Cardiac muscle cell (in vitro differentiated cells and primary cell): ENCODE data around the gene EPHA10. TPM values are rescaled to one million over a fixed set of nuclear protein-coding genes. Genes with fewer than 3 reads are reported as not detected.
A peak's percentile ranks its signal among the peaks of the same experiment; 100 is the strongest.

Source experiments
- DNase-seq, 2 donors: peaks; one replicate each; pipeline versions ENCODE4 v3.0.0 to v3.0.0-alpha.2; 2010 to 2017; ENCODE audit warnings: low read depth in 1 of 2, low spot score in 1 of 2
- H3K27ac ChIP-seq: fragments of 200-600 bp; sonication (generic); 2 replicates; pipeline ENCODE4 v1.5.1; 2016
- H3K27me3 ChIP-seq: fragments of 200-600 bp; sonication (generic); 2 replicates; pipeline ENCODE4 v1.6.0; 2016; ENCODE audit warnings: control low read depth
- H3K36me3 ChIP-seq: fragments of 200-600 bp; sonication (generic); 2 replicates; pipeline ENCODE4 v1.5.1; 2016; ENCODE audit warnings: control low read depth
- H3K4me1 ChIP-seq: fragments of 200-600 bp; sonication (generic); 2 replicates; pipeline ENCODE4 v1.8.1; 2017; ENCODE audit warnings: low read depth, mild to moderate bottlenecking, mixed run types
- H3K4me3 ChIP-seq: fragments of 200-600 bp; sonication (generic); 2 replicates; pipeline ENCODE4 v1.5.1; 2016; ENCODE audit warnings: mild to moderate bottlenecking
- H3K9me3 ChIP-seq: fragments of 200-600 bp; sonication (generic); 2 replicates; pipeline ENCODE4 v1.5.1; 2017; ENCODE audit warnings: low read depth, mild to moderate bottlenecking, control low read depth
- polyA plus RNA-seq: library from polyadenylated mRNA; unstranded; fragments of >200 nt; fragmentation: Nextera tagmentation; extraction: Ambion mirVana; gene quantifications from 2 replicates; pipeline ENCODE4 v1.2.1, GENCODE V29; 2016
- total RNA-seq: library from RNA; depleted of rRNA; stranded (reverse); fragments of >200 nt; gene quantifications from 2 replicates; pipeline ENCODE4 v1.2.3, GENCODE V29; 2016
- TF ChIP-seq, protein P1 (sequence below): IDR thresholded peaks from 2 replicates; pipeline ENCODE4 v1.5.1; 2012; ENCODE audit warnings: low read depth, mild to moderate bottlenecking, low read length

Gene EPHA10
- total and polyA plus RNA-seq, 2 experiments from 2014 or later = 0.38 TPM; not detected in 1

- peaks cover 100% of the 10 kb centered on the region for H3K27me3 ChIP-seq
Measured at GRCh38 chr1:37755290-37755689, 9.6 kb downstream of the EPHA10 start.

GRCh38 chr1:37753473-37754321 is 11.2 kb downstream of the EPHA10 start:
- H3K9me3 ChIP-seq = no peaks in the 10 kb centered on the region
- TF ChIP-seq, protein P1, sequence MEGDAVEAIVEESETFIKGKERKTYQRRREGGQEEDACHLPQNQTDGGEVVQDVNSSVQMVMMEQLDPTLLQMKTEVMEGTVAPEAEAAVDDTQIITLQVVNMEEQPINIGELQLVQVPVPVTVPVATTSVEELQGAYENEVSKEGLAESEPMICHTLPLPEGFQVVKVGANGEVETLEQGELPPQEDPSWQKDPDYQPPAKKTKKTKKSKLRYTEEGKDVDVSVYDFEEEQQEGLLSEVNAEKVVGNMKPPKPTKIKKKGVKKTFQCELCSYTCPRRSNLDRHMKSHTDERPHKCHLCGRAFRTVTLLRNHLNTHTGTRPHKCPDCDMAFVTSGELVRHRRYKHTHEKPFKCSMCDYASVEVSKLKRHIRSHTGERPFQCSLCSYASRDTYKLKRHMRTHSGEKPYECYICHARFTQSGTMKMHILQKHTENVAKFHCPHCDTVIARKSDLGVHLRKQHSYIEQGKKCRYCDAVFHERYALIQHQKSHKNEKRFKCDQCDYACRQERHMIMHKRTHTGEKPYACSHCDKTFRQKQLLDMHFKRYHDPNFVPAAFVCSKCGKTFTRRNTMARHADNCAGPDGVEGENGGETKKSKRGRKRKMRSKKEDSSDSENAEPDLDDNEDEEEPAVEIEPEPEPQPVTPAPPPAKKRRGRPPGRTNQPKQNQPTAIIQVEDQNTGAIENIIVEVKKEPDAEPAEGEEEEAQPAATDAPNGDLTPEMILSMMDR = no peak
- no peaks in the 10 kb centered on the region for H3K4me1 ChIP-seq
- H3K27ac ChIP-seq = no peak overlapping the region
- H3K36me3 ChIP-seq = no peaks in the 10 kb centered on the region
- no peak overlapping the region for H3K4me3 ChIP-seq
- H3K27me3 ChIP-seq = peaks cover 100% of the 10 kb centered on the region
- no peak for DNase-seq

More at GRCh38 chr1:37755290-37755689, 9.6 kb downstream of the EPHA10 start:
- Histone ChIP-seq H3K9me3 (no peaks in the 10 kb centered on the region), H3K4me1 (no peaks in the 10 kb centered on the region), H3K36me3 (no peaks in the 10 kb centered on the region), H3K27ac (no peak overlapping the region), H3K4me3 (no peak overlapping the region)
- TF ChIP-seq, protein P1 = no peak
- no peak for DNase-seq

DNA sequence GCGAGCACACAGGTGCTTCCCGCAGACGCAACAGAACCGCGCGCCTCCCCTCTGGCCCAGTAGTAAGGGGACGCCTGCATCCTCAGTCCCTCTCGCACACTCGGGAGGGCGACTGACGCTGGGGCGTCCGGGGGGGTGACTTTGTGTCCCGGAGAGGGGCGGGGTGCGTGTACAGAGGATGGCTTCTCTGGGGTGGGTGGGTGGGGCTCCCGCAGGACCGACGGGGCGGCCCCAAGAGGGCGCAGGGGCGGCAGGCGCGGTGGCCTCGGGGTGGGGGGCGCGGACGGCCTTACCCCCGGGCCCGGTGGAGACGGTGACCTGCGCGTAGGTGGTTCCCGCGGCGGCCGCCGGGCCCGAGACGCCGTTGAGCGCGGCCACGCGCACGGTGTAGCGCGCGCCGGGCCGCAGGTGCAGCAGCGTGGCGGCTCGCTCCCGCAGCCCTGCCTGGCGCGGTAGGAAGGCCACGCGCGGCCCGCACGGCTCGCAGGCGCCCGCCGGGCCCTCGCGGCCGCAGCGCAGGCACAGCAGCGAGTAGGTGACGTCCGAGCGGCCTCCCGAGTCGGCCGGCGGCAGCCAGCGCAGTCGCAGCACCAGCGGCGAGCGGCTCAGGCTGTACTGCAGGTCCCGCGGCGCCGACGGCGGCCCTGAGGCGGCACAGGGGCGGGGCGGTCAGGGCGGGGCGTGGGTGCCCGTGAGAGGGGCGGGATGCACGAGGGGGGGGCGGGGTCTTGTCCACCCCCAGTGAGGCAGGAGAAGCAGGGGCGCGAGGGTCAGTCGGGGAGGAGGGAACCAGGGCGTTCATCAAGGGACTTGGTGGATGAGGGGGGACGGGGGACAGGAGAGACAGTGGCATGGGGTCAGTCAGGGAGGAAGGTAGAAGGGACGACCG is 12.1 kb downstream of the EPHA10 start:
- Histone ChIP-seq H3K4me3 (peak overlapping the region; percentile 21), H3K36me3 (no peaks in the 10 kb centered on the region), H3K27ac (no peak overlapping the region), H3K4me1 (no peaks in the 10 kb centered on the region), H3K9me3 (no peaks in the 10 kb centered on the region), H3K27me3 (peaks cover 100% of the 10 kb centered on the region)
- TF ChIP-seq, protein P1 = no peak
- DNase-seq = peak; percentile 23 to 69

GRCh38 chr1:37752213-37752582 is 12.7 kb downstream of the EPHA10 start:
- H3K27ac ChIP-seq = no peak overlapping the region
- TF ChIP-seq, protein P1 = no peak
- H3K9me3 ChIP-seq = no peaks in the 10 kb centered on the region
- no peak overlapping the region for H3K4me3 ChIP-seq
- H3K36me3 ChIP-seq = no peaks in the 10 kb centered on the region
- peaks cover 95% of the 10 kb centered on the region for H3K27me3 ChIP-seq
- no peak for DNase-seq
- no peaks in the 10 kb centered on the region for H3K4me1 ChIP-seq

DNA sequence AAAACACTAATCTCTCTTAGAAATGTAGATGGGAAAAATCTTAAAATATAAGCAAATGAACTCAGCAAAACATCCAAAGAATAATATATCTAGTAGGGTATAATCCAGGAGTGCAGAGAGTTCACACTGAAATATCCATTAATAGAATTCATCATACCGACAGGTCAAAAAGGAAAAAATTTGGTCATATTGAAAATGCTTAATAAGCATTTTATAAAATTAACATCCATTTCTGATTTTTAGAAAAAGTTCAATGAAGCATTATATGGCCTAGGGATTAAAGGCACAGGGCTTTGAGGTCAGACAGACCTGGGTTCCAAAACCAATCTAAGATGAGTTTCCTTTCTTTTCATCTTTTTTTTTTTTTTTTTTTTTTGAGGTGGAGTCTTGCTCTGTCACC is 16.4 kb downstream of the EPHA10 start:
- H3K4me3 ChIP-seq = no peak overlapping the region
- peaks cover 74% of the 10 kb centered on the region for H3K27me3 ChIP-seq
- no peaks in the 10 kb centered on the region for H3K36me3 ChIP-seq
- H3K4me1 ChIP-seq = no peaks in the 10 kb centered on the region
- DNase-seq = no peak
- TF ChIP-seq, protein P1 = no peak
- no peak overlapping the region for H3K27ac ChIP-seq
- H3K9me3 ChIP-seq = no peaks in the 10 kb centered on the region
